NCI-H345 treated with DMSO at 0.1 percent for 48 hours (cell line): Measurements from ENCODE around the gene CACNA2D3.
A peak's percentile ranks its signal among the peaks of the same experiment; 100 is the strongest.

Source experiments
- DNase-seq: peaks from one replicate; lab custom pipeline; 2025; ENCODE audit not compliant: unreplicated experiment; lab: John Stamatoyannopoulos, UW

Gene CACNA2D3

GRCh38 chr3:54772746-54773145 is 650.4 kb downstream of the CACNA2D3 start:
- no peak for DNase-seq

GRCh38 chr3:54773271-54773670 is 650.9 kb downstream of the CACNA2D3 start:
- no peak for DNase-seq

GRCh38 chr3:54776601-54777000 is 654.2 kb downstream of the CACNA2D3 start:
- DNase-seq = no peak

DNA sequence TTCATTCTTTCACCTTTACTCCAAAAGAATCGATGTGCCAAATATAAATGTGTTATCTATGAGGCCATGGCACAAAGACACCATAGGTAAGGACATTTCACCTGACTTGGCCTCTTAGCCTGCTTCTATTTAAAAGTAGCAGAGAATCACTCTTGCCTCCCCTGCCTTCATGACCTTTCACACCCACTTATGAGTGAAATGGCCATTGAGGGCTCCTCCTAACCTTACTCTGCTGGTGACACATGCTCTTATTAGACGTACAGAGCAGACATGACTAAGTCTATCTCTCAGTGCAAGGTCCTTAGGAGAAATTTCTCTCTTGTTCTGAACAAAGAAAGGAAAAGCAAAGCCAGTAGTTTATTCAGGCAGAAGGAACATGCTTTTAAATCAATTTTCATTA is 654.8 kb downstream of the CACNA2D3 start:
- no peak for DNase-seq

GRCh38 chr3:54780336-54780735 is 658.0 kb downstream of the CACNA2D3 start:
- no peak for DNase-seq

DNA sequence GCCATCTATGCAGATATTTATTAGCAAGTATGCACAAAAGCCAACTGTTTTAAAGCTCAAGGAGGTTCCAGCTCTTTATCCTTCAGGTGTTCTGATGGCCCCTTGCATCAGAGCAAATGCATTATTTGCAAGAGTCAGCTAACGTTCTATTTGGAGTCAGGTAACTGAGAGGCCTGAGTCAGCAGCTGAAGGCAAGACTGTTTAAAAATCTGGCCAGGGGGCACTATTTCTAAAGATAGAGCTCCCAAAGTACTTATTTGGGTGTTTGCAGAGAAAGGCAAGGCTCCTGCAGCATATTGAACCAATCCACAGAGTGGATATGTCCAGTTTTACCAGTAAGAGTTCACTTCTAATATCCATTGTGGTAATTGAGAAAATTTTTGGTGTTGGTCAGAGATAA is 659.4 kb downstream of the CACNA2D3 start:
- no peak for DNase-seq

GRCh38 chr3:54783611-54784010 is 661.3 kb downstream of the CACNA2D3 start:
- DNase-seq = no peak

DNA sequence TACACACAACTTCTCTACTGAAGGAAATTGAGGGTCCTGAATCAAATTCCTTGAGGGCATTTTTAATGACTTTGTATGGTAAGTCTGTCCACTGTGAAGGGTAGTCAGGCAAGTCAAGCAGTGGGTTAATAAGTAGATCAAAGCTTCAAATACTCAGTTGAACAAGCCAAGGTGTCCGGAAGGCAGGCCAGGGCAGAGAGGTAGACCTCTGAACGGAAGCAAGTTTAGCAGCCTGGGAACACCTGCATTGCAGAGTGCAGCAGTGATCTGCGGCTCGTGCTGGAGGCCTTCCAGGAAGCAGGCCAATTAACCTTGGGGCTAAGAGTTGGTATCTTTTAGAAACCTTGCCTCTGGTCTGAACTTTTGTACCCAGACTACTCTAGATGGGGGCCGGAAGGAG is 661.7 kb downstream of the CACNA2D3 start:
- no peak for DNase-seq

DNA sequence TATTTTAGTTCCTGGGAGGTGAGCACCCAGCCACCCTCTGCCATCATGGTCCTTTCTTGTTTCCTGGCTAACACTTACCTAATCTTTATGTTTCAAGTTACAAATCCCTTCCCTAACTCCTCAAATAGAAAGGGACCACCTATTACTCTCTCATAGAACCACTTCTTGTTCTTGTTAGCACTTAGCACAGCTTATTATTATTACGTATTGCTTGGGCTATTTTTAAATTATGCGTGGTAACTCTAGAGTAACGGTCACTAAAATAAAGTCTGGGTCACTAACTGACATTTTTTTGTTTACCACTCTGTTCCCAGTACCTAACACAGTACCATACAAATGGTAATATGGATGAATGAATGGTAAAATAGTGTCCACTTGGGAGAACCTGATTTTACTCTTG is 663.6 kb downstream of the CACNA2D3 start:
- DNase-seq = no peak

- DNase-seq = no peak
These were observed 667.7 kb downstream of the CACNA2D3 start for GRCh38 chr3:54790051-54790450.

DNA sequence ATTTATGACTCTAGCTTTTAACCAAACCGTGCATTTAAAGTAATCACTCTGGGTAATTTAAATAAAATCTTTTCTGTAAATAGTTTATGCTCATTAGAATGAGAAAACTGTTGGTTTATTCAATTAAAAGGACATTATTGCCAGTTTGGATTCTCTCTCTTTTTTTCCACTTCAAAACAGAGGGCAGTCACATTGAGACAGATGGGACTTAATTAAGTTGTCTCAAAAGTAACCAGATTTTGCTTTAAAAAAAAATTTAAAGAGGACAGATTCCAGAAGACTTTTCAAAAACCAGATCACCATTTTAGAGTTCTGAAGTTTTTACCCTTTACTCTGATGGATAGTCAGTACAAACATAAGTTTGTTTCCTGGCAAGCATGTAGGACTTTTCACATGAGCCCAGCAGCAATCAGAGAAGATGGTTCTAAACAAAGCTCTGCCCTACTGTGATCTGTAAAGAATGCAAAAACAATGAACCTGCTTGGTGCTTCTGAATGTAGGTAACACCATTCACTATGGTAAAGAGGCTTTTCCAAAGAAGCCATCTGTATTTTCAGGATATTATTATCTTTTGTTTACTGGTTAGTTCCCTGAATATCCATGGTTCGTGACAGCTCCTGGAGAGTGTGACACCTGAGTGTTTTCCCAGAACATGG is 669.3 kb downstream of the CACNA2D3 start:
- peak; percentile 71 for DNase-seq

DNA sequence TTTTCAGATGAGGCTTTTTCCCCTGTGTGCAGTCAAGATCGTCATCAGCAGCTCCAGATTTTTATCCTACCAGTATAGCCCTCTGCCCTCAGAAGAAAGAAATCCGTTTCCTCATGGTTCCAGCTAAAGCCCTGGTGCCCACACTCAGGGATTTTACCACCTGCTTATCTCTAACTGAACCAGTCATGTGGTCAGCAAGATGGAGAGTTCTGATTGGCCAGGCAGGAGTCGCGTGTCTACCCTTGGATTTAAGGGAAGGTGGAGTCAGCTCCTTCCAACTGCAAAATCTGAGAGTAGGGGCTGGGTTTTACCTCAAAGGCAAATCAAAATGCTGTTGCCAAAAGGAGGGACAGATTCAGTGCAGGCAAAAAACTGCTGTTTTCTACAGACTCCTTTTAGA is 670.2 kb downstream of the CACNA2D3 start:
- no peak for DNase-seq

DNA sequence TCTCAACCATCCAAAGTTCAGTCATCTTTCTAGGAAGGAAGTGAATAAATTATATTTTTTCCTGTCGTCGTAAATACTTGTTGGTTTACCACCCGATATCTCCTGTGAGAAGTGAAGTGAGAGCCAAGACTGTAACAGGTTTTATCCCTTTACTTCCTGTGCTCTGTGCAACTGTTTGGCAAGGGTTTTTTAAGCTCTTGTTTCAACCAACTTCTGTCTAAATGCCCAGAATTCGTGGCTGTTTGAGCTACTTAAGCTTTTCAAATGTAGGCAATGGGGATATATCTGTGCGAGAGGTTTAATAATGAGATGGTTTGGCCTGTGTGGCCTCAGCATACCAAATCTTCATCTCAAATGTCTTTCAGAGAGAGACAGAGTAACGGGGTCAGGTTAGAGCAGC is 670.8 kb downstream of the CACNA2D3 start:
- DNase-seq = no peak

- no peak for DNase-seq
These were observed 674.8 kb downstream of the CACNA2D3 start for GRCh38 chr3:54797111-54797510.

GRCh38 chr3:54800478-54800877 is 678.1 kb downstream of the CACNA2D3 start:
- no peak for DNase-seq

- no peak for DNase-seq
These were observed 679.6 kb downstream of the CACNA2D3 start for GRCh38 chr3:54801977-54802376.

- no peak for DNase-seq
These were observed 688.0 kb downstream of the CACNA2D3 start for GRCh38 chr3:54810401-54810800.

DNA sequence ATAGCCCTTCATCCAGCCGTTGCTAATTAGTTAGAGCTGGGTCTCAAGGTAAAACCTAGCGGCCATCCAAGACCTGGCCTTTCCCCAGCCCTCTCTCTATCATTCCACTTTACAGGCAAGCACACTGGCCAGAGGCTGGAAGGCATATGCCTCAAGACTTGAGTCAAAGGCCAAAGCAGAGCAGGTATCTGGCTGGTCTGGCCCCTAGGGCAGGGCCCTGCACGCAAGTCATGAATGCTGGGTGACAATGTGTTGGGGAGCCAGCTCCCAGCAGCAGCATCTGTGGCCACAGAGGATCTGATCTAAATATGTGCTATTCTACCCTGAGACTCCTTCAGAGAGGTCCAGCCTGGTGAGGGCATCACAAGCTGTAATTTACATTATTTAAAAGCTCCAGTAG is 691.9 kb downstream of the CACNA2D3 start:
- no peak for DNase-seq

DNA sequence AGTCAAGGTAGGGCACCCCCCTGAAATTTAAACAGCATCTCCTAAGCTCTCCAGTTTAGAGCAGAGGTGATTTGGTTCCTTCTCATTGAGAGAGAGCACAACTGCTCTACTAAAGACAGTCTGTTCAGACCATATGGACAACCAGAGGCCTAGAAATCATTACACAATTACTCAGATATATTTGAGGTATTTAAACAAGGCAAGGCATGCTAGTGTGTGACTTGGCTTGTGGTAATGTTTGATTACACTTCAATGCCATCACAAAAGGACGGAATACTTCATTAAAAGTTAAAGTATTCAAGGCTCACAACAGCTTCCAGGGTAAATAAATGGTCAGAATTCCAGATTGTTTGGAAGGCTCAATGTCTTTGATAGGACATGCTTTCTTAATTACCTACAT is 695.3 kb downstream of the CACNA2D3 start:
- DNase-seq = no peak

DNA sequence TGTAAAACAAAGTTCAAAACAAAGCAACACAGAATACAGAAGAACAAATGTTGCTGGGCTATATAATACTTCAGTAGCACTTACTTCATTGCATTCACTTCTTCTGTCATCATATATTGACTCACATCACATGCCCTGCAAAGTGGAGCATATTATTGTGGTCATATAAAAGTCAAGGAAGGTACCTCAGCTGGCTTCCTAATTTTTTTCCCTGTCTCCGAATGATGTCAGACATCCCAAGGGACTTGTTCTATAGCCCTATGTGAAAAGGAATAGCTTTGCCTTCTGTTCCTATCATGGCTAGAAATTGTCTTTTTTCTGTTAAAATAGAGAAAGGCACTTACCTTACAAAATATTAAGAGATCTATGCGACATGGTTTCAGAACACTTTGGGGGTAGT is 696.1 kb downstream of the CACNA2D3 start:
- DNase-seq = no peak

DNA sequence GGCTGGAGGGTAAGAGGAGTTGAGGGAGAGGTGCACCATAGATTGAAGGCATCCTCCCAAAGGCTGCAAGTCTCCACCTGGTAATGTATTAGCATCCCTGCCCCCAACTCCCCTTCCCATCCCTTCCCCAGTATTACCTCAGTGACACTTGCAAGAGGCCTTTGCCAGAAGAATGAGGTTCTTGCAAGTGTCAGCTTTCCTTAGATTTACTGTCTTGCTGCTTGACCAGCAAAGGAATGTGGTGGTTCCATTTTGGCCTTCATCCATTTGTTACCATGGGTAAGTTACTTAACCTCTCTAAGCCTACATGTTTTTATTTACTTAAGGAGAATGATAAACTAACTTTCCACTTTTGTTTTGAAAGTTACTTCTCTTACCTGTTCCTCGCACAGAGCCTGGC is 696.6 kb downstream of the CACNA2D3 start:
- DNase-seq = no peak

GRCh38 chr3:54819946-54820345 is 697.6 kb downstream of the CACNA2D3 start:
- DNase-seq = no peak

- no peak for DNase-seq
These were observed 699.9 kb downstream of the CACNA2D3 start for GRCh38 chr3:54822206-54822605.
